HG02840 (cell line): ENCODE results near the gene KIDINS220.

Source experiments
- ATAC-seq: cut with Tn5 transposase; IDR thresholded peaks from one replicate; pipeline ENCODE4 v1.9.1; 2021; ENCODE audit warnings: mild to moderate bottlenecking, moderate library complexity, moderate number of reproducible peaks; ENCODE audit not compliant: unreplicated experiment, low FRiP score

KIDINS220 gene

GRCh38 chr2:8836971-8837794 is at the start of gene KIDINS220:
KIDINS220 (minus strand) TSS chr2:8837613; CDS start chr2:8827093, 10,520 bp downstream.
- peak; percentile 90 for ATAC-seq

- no peak for ATAC-seq
Measured at GRCh38 chr2:8886876-8887275, 49.5 kb upstream of the KIDINS220 start.

- no peak for ATAC-seq
Measured at GRCh38 chr2:8886202-8886518, 48.7 kb upstream of the KIDINS220 start.

DNA sequence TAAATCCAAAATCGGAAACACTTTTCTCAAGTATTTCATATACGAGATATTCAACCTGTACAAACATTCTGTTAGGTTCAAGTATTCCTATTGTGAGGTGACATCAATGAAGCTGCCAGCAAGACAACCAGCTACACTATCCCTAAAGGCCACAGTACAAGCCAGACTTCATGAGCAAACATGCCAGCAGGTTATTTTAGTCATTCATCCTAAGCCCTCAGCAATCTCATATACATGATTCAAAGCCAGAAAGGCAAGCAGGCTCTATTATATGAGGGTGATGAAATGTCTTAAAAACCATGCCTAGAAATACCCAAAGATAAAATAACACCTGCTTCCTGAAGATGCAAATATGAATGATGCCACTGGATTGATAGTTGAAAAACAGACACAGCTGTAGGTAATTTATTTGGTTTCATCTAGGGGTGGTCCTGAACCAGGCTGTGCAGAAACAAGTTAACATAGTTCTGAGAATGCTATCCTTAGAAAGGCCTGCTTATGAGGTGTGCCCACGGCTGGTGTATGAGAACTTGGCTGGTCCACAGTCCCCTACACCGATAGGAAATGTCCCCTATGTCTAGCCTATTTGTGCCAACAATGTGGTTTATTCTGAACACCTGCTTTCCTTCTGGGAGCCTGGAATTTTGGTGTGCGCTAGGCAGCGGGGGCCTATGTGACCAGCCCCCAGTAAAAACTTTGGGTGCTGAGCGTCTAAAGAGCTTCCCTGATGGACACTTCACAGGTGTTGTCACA is 48.2 kb upstream of the KIDINS220 start:
- ATAC-seq: no peak

GRCh38 chr2:8884812-8885211 is 47.4 kb upstream of the KIDINS220 start:
- ATAC-seq: no peak

DNA sequence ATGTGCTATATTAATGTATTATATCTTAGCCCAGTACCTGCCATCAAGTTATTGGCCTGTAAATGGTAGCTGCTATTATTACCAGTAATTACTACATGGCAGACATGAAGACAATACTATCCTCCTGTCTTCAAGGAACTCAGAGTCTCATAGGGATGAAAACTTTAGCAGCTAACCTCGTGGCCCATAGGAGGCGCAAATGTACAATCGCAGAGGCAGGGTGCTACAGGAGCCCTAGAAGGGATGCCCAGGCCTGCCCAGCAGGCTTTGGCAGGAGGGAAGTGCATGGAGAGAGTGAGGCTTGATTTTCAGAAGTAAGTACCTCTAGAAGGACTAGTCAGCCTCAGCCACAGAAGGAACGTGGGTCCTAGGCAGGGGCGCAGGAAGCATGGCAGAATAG is 44.7 kb upstream of the KIDINS220 start:
- ATAC-seq: no peak

DNA sequence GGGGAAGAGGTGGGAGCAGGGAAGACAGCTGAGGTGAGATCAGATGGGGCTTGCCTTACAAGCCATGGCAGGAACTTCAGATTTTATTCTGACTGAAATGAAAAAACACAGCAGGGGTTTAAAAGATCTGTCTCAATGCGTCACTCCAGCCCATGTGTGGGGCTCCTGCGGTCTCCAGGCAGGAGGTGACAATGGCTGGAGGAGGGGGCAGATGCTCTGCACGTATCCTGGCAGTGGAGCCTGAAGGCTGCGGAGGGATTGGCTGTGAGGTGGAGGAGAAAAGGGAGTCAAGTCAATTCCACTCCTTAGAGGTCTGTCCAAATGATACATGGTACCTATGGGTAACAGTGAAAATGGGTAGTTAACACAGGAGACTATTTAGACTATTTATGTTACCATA is 40.5 kb upstream of the KIDINS220 start:
- ATAC-seq: no peak

DNA sequence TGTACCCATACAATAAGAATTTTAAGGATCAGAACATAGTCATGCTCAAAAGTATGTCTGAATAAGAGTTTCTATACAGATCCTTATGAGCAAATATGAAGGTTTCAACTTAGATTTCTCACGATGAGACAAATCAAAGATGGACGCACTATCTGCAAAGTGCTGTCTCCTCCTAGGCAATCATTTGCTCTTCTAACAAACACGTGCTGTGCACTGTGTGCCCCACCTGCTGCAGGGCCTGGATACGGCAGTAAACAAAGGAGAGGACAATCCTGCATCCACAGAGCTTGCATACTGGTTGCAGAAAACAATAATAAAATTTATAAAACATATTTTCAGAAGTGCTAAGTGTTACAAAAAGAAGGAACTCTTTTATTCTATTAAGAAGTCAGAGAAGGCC is 39.9 kb upstream of the KIDINS220 start:
- no peak for ATAC-seq

- ATAC-seq: no peak
Measured at GRCh38 chr2:8876628-8877027, 39.2 kb upstream of the KIDINS220 start.

DNA sequence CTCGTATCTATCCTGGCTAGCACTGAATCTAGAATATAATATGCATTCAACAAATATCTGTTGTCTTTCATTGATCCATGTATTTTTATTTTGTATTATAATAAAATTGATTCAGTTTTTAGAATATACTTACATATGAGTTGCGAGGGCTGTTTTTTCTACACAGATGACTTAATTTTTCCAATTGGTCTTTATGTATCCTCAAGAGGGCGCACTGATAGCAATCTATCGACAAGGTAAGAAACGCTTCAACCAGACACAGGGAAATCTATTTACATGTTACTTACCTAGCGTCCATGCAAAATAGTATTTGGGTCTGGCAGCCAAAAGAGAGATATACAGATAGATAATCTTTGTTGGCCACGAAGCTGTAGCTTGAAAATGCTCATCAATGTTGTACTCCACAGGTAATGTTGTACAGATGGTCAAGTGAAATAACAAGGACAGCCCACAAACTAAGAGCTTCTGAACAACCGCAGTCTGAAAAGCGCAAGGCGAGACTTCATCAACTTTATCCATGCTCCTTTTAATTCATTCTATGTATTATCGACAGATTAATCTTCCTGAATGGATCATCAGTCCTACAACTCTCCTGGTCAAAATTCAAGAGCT is 35.5 kb upstream of the KIDINS220 start:
- ATAC-seq: no peak

DNA sequence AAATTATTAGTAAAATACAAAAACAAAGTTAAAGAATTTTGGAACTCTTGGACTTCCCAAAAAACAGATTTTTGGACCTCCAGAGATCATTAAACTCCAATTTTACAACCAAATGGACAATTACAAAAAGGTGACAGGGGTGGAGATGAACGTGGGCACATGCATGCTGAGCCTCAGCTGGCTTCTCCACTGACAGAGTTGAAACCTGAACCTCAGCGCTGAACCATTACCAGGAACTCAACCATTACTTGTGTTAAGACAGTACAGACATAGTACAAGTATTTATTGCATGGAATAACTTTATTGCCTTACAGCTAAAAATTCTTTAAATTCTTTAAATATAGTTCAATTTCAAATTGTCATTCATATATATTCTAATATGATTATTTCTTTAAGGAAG is 33.0 kb upstream of the KIDINS220 start:
- no peak for ATAC-seq

GRCh38 chr2:8867363-8867762 is 29.9 kb upstream of the KIDINS220 start:
- no peak for ATAC-seq

GRCh38 chr2:8863331-8863953 is 26.0 kb upstream of the KIDINS220 start:
- no peak for ATAC-seq

DNA sequence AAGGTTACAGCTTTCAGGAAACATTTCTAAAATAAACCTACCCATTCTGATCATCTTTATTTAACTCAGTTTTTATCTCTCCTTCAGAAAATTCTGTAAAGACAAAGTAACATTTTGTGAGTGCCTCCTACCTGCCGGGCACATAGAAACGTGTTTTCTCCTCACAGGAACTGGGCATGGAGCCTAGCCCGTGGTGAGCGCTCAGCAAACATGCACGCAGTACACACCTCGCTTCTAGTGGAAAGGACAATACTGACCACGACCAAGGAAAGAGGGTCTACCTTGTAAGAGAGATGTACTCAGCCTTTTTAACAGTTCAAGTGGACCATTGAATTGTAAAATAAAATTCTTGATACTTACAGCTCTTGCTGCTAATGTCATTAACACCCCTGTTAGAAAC is 24.8 kb upstream of the KIDINS220 start:
- ATAC-seq: no peak

DNA sequence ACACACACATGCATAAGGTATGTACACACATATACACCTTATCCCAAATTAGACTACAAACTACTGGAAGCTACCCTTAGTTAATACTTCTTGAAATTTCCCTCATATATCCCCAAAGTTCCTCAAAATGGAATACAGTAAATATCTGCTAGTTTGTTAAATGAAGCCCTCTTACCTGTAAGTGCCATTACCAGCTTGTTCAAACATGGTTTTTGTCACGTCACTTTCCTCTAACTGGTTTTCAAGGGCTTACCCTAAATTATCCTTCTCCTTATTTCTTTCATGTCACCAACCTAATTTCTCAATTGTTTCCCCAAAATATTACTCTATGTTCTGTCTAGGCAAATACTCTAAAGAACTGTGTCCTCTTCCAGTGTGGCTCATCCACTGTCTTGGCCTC is 24.4 kb upstream of the KIDINS220 start:
- ATAC-seq: no peak

GRCh38 chr2:8860239-8860638 is 22.8 kb upstream of the KIDINS220 start:
- ATAC-seq: no peak

DNA sequence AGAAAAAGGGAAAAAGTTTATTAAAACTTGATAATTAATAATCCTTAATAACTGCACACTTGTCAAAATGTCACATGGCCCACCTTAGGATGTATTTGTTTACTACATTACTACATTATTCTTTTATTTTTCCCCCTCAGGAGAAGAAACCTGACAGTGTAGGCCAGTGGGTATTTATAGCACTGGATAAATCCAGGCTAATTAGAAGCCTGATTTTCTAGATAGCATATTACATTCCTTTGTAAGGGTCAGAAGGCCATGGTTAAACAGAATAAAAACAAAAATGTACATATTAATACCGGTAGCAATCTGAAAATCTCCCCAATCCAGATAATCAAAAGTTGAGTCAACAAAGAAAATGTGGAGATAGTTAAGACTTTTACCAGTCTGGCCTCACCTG is 21.5 kb upstream of the KIDINS220 start:
- no peak for ATAC-seq

DNA sequence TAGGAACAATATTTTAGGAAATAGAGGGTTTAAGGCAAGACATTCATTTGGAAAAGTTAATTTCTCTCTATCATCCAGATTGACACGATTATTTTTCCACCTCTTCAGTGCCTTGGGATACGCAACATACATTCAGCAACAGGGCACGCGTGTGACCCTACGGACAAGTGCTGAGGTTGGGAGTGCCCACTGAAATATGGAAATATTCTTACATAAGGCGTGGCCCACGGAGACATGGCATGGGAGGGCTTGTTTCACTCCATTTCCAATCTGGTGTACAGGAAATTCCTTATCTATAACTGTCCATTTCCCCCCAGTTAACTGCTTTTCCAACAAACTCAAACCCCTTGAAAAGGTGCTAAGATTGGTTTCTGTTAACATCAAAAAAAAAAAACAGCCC is 20.9 kb upstream of the KIDINS220 start:
- no peak for ATAC-seq

DNA sequence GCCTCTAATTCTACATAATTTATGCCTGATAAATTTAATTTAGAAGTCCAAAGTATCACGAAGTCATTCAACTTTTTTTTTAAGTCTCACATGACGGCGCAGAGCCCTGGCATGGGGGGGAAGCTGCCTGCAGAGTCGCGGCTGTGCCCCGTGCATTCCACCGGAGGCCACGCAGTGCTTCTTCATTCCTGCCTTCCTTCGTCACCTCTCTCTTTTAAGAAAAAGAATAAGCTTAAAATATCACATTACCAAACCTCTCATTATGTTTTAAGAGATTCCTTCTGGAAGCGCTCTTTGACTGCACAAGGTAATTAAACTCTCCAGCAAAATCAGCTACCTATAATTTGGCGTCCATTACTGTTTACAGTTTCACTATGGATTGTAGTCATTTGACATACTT is 20.3 kb upstream of the KIDINS220 start:
- no peak for ATAC-seq

- ATAC-seq: no peak
Measured at GRCh38 chr2:8856176-8856575, 18.8 kb upstream of the KIDINS220 start.

- ATAC-seq: no peak
Measured at GRCh38 chr2:8855010-8855409, 17.6 kb upstream of the KIDINS220 start.
